ENCODE results near the gene EFNA5.

The EFNA5 gene

DNA sequence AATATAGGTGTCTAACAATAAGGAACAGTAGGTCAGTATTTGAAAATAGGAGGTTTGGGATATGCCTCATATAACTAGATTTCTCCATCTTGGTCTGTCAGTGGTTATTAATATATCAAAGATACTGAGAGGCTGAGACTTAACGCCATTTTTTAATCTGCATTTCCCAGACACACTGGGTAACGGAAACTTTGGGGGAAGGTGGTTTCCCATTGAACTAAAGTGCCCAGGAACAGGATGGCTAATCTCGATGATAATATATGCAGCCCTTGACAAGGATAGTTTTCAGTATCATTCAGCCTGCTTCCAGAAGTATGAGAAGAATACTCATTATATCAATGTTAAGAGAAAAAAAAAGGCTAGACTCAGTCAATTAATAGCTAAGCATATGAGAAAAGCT lies 30.7 kb downstream of the EFNA5 start:
- DNase-seq (ENCODE audit: low read depth in 2 of 2), result no peak

DNA sequence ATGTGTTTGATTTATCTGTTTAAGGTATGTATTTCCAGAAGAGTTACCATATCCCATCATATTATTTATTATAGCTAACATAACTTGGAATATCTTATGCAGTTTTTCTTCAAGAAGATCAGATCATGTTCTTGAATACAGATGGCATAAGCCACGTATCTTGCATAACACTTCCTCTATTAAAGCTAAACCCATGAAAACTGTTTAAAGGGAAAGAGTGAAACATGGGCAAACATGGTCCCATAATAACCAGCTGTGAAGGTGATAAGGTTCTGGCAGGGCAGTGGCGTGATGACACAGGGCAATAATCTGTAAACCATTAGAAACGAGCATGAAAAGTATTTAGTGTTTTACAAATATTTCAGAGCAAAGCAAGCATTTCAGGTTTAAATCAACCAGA lies 34.2 kb downstream of the EFNA5 start:
- no peak for DNase-seq (ENCODE audit: low read depth in 2 of 2)

DNA sequence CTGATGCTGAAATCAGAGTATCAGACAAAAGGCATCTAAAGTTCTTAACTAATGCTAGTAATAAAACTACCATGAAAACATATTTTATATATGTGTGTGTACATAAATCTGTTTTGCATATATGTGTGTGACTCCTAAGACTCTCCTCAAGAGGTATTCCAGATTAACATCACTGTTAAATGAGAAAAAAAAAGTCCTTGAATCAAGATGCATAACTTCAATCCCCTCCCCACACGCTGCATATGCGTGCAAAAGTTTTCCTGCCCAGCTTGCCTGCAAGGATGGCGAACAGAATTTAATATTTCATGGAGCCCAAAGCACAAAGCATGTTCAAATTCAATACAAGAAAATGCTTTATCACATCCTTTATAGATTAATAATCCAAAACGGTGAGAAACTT lies 34.7 kb downstream of the EFNA5 start:
- no peak for DNase-seq (ENCODE audit: low read depth in 2 of 2)

DNA sequence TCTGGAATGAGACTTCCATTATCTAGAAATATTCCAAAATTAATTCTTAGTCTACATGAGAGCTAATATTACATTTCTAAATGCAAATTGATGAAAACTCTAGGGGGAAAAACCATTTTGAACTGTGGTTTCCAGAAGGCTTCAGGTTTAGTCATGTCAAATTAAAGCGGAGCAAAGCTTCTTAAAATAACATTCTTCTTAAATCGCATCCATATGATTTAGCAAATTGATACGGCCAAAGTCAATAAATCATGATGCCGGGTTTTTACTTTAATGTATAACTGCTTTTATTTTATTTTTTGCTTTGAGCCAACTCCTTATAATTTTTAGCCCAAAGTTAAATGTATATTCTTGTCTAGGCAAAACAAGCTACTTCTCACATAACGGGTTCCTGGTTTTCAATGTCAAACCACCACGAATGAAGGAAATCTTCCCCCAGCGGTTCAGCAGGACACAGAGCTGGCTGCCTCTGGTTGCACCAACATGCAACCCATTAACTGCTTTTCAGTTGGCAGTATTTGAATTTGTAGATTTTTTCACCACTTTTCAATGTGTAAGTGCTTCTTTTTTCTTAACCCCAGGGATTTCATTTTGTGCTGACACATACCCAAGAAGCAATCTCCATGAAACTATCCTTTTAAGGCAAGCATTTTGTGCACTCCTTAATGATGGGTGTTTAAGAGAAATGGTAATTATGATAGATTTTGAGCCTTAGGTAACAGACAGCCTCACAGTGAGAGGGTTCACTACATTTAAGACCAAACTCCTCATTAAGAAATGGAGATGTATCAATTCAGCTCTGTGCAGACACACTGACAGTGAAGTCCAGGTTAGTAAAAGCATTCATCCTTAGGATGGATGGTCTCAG lies 35.5 kb downstream of the EFNA5 start:
- no peak for DNase-seq (ENCODE audit: low read depth in 2 of 2)

DNA sequence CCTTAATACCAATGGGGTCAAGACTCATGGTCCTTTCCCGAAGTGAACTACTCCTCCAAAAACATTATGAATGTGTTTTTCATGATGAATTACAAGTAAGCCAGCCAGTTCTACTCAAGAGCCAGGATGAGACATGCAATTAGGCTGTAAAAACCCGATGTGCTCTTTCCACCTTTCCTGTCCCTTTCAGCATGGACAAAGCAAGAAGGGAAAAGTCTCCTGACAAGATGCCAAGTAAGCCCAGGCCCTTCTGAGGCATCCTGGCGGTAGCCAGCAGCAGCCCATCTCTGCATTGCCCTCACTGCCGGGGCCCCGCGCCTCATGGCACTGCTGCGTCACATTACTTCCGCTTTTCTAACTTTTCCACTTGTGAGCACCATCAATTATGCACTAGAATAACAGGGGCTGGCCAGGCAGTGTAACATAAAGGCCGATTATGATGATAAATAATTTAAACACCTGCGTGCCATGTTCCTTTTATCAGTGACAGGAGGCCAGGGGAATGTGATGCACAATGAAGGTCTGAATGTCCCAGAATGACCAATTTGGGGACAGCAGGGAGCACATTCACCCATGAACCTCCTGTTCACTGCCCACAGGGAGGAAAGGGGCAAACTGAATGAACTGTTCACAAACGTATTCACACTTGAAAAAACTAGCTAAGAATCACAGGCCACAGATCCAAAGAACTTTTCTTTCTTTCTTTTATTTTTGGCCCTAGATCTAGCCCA lies 37.4 kb downstream of the EFNA5 start:
- no peak for DNase-seq (ENCODE audit: low read depth in 2 of 2)

DNA sequence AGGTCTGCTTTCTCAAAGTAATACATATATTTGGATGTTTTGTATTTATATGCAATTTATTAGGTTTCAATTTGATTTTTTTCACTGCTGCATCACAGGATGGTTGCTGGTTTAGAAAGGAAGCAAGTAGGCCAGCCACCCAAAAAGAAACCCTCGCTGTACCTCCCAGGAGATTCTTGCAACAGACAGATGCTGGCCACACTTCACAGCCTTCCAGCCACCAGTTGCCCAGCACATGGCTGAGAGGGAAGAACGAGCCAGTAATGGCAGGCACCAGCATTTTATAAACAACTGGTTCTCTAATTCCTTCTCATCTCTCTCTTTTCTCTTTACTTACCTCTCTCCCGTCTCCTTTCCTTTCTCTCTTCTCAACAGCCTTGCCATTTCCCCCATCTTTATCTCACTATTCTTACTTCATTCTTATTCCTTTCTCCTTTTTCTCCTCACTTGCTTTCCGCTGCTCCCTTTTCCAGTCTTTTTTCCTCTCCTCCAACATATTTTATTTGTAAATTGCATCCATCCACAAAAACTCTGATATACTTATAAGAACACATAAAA lies 38.9 kb downstream of the EFNA5 start:
- DNase-seq (ENCODE audit: low read depth in 2 of 2), result no peak

DNA sequence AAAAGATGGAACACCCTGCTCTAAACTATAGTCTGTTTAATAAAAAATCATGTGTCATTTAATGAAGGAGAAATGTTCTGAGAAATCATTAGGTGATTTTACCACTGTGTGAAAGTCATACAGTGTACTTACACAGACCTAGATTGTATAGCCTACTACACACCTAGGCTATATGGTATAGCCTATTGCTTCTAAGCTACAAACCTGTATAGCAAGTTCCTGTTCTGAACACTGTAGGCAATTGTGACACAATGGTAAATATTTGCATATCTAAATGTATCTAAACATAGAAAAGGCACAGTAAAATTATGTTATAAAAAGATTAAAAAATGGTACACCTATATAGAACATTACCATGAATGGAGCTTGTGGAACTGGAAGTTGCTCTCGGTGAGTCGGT lies 40.6 kb downstream of the EFNA5 start:
- DNase-seq (ENCODE audit: low read depth in 2 of 2), result no peak

GRCh38 chr5:107624235-107624634 lies 46.5 kb downstream of the EFNA5 start:
- no peak for DNase-seq (ENCODE audit: low read depth in 2 of 2)

DNA sequence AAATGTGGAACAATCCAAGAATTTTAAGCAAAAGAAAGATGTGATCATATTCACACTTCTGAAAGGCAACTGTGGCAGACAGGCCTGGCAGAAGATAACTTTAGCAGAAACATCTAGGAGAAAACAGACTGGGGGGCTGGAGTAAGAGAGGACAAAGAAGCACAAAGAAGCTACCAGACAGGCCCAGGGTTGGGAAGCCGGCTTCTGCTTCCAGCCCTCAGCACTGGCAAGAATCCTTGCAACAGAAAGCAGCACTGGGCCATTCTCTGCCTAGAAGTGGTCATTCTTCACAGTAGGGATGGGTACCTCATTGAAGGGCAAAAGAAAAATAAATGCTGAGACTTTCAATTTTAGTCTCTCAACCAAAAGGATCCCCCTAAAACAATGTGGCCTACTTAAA lies 49.6 kb downstream of the EFNA5 start:
- DNase-seq (ENCODE audit: low read depth in 2 of 2), result no peak

DNA sequence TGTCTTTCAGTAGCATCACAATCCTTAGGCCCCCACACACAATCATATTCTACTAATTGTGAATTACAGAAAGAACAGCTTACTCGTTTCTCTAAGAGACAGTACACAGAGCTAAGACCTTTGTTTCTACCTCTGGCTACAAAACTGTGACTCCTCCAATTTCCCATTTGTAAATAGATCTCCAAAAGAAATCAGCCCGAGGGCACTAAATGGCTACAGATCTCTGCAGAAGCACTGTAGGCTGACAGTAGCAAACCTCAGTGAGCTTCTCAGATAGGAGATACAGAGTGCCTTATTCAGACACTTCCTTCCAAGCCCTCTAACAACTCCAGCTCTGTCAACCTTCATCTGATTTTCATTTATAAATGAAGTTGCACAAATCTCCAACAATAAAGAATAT lies 51.0 kb downstream of the EFNA5 start:
- DNase-seq (ENCODE audit: low read depth in 2 of 2), result no peak

GRCh38 chr5:107618242-107618641 lies 52.5 kb downstream of the EFNA5 start:
- no peak for DNase-seq (ENCODE audit: low read depth in 2 of 2)

GRCh38 chr5:107617052-107617451 lies 53.7 kb downstream of the EFNA5 start:
- no peak for DNase-seq (ENCODE audit: low read depth in 2 of 2)

GRCh38 chr5:107616213-107616612 lies 54.5 kb downstream of the EFNA5 start:
- DNase-seq (ENCODE audit: low read depth in 2 of 2), result no peak

DNA sequence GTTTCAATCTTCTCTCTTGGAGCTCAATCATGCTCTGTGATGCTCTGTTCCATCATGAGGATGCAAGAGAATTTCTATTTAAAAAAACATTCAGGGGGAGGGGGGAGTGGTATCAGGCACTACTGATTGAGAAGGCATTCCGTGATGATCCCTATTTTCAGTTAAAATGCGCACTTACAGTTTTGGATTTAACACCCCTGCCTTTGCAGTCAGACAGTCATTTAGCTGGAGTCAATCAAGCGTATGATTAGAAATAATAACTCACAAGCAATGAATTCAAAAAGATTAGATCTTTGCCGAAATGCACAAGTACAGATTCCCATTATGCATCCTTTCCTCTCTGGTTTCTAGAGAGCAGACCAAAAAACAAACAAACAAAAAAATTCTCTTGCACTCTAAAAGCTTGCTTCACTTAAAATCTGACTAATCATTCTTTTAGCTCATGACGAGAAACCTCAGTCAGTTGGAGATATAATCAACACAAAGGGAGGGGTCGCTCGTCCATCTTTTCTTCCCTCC lies 55.4 kb downstream of the EFNA5 start:
- no peak for DNase-seq (ENCODE audit: low read depth in 2 of 2)

DNA sequence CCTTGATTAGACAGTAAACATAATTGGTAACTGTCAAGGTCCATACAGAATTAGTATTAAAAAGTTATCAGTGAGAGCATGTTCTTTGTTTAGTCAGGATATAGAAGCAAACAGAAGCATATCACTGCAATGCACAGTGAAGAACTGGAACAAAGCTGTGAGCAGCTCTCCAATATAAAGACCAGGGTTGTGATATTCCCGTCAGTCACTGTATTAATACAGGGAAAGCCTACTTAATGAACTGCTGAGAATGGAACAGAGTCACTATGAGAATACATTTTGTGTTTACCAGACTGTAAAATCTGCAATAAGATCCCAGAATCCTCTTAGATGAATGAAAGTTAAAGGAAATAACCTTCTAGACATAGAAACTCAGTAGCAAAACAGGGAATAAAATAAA lies 58.2 kb downstream of the EFNA5 start:
- no peak for DNase-seq (ENCODE audit: low read depth in 2 of 2)

DNA sequence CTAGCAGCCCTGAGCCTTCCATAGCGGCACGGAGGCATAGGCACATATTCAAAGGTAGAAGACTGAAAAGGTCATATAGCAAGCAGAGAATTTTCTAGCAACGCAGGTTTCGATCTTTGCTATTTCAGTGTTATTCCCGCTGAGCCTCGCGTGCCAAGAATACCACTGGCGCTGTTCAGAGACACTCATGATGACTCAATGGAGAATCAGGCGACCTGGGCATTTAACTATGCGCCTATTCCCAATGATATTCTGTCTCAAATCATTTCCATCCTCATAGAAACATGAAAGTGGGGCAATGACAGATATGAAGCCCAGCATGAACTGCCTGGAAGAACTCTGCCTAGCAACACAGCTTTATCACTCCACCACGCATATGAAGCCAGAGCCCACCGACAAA lies 59.9 kb downstream of the EFNA5 start:
- no peak for DNase-seq (ENCODE audit: low read depth in 2 of 2)

GRCh38 chr5:107607671-107608345 lies 62.9 kb downstream of the EFNA5 start:
- no peak for DNase-seq (ENCODE audit: low read depth in 2 of 2)

DNA sequence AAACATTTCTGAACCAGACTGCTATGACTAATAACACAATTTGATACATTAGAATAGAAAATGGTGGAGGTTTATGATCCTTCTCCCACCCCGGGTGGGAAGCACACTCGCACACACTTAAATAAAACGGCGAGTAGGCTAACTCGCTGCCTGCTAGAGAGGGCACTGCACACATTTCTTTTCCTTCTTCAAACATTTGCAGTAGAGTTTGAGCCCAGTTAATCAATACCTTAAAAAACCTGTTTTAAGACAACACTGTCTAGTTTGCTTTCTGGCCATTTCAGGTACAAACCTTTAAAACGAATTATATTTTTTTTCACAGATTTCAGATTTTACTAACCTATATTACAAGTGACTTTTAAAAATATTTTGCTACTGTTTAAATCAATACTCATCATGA lies 63.5 kb downstream of the EFNA5 start:
- DNase-seq (ENCODE audit: low read depth in 2 of 2), result no peak

DNA sequence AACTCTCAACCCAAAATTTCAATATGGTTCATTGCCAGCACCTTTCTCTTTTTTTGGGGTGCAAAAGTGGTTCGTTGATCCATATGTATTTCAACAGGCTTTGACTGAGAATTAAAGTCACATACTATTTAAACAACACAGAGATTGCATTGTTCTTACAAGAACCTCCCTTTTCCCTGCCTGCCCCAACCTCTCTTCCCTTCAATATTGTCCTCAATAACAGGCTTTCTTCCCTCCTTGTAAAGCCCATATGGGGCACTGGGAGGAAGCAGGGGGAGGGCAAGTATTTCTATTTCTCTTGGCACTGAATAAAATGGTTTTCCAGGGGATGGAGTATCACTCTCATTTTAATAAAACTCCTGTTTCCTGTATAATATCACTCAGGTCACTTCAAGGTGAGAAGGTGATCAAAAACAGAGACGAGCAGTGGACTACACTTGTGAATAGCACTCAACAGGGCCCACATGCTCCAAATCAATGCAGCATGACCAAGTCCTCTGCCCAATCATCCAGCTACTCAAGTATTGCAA lies 65.1 kb downstream of the EFNA5 start:
- no peak for DNase-seq (ENCODE audit: low read depth in 2 of 2)

DNA sequence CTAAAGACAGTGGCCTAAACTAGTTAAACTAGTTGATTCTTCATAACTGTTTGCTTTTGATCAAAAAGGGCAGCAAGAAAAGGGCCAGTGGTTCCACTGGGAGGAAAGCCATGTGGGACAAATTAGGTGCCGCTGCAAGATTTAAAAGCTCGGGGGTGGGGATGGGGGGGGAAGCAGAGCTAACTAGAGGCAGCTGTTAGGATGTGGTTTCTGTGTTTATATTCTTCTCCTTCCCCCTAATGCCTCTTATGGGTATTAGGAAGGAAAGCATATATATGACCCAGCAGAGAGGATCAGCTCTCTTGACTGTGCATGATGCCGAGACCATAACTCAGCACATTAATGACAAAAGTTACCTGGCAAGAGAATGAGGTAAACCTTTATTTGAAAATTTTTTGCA lies 65.7 kb downstream of the EFNA5 start:
- no peak for DNase-seq (ENCODE audit: low read depth in 2 of 2)

- DNase-seq (ENCODE audit: low read depth in 2 of 2), result no peak
Observed at GRCh38 chr5:107604146-107604910, 66.4 kb downstream of the EFNA5 start.
